H1 (cell line): ENCODE results near the gene VPS9D1. TPM values are rescaled to one million over a fixed set of nuclear protein-coding genes. Genes with fewer than 3 reads are reported as not detected.
A peak's percentile ranks its signal among the peaks of the same experiment; 100 is the strongest.

Source experiments
- CTCF ChIA-PET: fragments of 300-600 bp; sonication (Branson Sonifier 250); formaldehyde crosslinking; loops from one replicate; lab custom pipeline; 2021; ENCODE audit not compliant: partially characterized antibody; lab: Charles Lee
- POLR2A ChIA-PET: fragments of 300-600 bp; sonication (Branson Sonifier 250); formaldehyde crosslinking; loops from one replicate; lab custom pipeline; 2021; ENCODE audit warnings: inconsistent platforms; ENCODE audit not compliant: partially characterized antibody; lab: Charles Lee
- DNase-seq, 2 experiments: peaks; one replicate each; pipeline versions ENCODE4 v3.0.0 to v3.0.0-alpha.2; 2010 to 2022; ENCODE audit warnings: low spot score in 2 of 2, low read depth in 1 of 2, mixed read lengths in 1 of 2
- FAIRE-seq: peaks from 2 replicates; lab custom pipeline; 2011; peaks lifted over from hg19 to GRCh38; lab: Jason Lieb, UNC
- H2AFZ ChIP-seq: 2 replicates; pipeline ENCODE4 v1.8.1; 2012; ENCODE audit warnings: low read length, inconsistent platforms
- H2AK5ac ChIP-seq: 2 replicates; pipeline ENCODE4 v1.6.1; 2013; ENCODE audit warnings: low read depth, low read length
- H2BK120ac ChIP-seq: replicated peaks from 2 replicates; pipeline ENCODE3; 2013; ENCODE audit warnings: low read depth, low read length, inconsistent platforms
- H2BK12ac ChIP-seq: 2 replicates; pipeline ENCODE4 v1.6.1; 2013; ENCODE audit warnings: low read depth, low read length
- H2BK15ac ChIP-seq: 2 replicates; pipeline ENCODE4 v1.6.1; 2013; ENCODE audit warnings: low read length
- H2BK20ac ChIP-seq: 2 replicates; pipeline ENCODE4 v1.6.1; 2013; ENCODE audit warnings: low read length
- H2BK5ac ChIP-seq: 2 replicates; pipeline ENCODE4 v1.6.1; 2013; ENCODE audit warnings: low read depth, low read length
- H3K14ac ChIP-seq: 2 replicates; pipeline ENCODE4 v1.6.1; 2013; ENCODE audit warnings: inconsistent platforms; ENCODE audit not compliant: insufficient read length
- H3K18ac ChIP-seq: 2 replicates; pipeline ENCODE4 v1.6.1; 2013; ENCODE audit warnings: low read length; ENCODE audit errors: extremely low read depth
- H3K23ac ChIP-seq: 2 replicates; pipeline ENCODE4 v1.6.1; 2013; ENCODE audit warnings: inconsistent platforms; ENCODE audit not compliant: insufficient read length
- H3K23me2 ChIP-seq: 2 replicates; pipeline ENCODE4 v1.6.1; 2013; ENCODE audit warnings: low read depth, low read length
- H3K27ac ChIP-seq: 2 replicates; pipeline ENCODE4 v1.6.1; 2011; ENCODE audit warnings: low read depth, low read length, inconsistent platforms
- H3K27me3 ChIP-seq, 4 experiments: replicated peaks in 1 of 4; 1 replicate in 1 of 4; 2 replicates in 3 of 4; pipeline versions ENCODE4 v1.6.1 to v1.8.1; 2011 to 2013; ENCODE audit warnings: low read length in 3 of 4, mild to moderate bottlenecking in 3 of 4, inconsistent platforms in 2 of 4, mixed read lengths in 2 of 4, moderate library complexity in 1 of 4; ENCODE audit not compliant: control insufficient read depth in 3 of 4, insufficient read depth in 3 of 4; ENCODE audit errors: extremely low read depth in 1 of 4
- H3K36me3 ChIP-seq, 4 experiments: 2 replicates each; pipeline versions ENCODE4 v1.6.1 to v1.8.1; 2011 to 2013; ENCODE audit warnings: mild to moderate bottlenecking in 4 of 4, low read length in 3 of 4, moderate library complexity in 2 of 4, control low read depth in 1 of 4, inconsistent platforms in 1 of 4; ENCODE audit not compliant: insufficient read depth in 4 of 4, control insufficient read depth in 2 of 4
- H3K4ac ChIP-seq: replicated peaks from 2 replicates; pipeline ENCODE3; 2013; ENCODE audit warnings: low read length, low read depth, mixed read lengths, inconsistent platforms; ENCODE audit not compliant: insufficient read length
- H3K4me1 ChIP-seq, 4 experiments: replicated peaks in 1 of 4; 1 replicate in 1 of 4; 2 replicates in 3 of 4; pipeline versions ENCODE4 v1.6.1 to v1.8.1; 2011 to 2013; ENCODE audit warnings: low read length in 3 of 4, inconsistent platforms in 2 of 4, mixed read lengths in 1 of 4; ENCODE audit not compliant: insufficient read depth in 4 of 4, control insufficient read depth in 3 of 4
- H3K4me2 ChIP-seq, 2 experiments: 2 replicates each; pipeline versions ENCODE4 v1.6.1 to v1.8.1; 2011 to 2013; ENCODE audit warnings: low read depth in 2 of 2, low read length in 2 of 2, control low read depth in 1 of 2, inconsistent platforms in 1 of 2, mild to moderate bottlenecking in 1 of 2; ENCODE audit not compliant: insufficient read depth in 1 of 2
- H3K4me3 ChIP-seq, 4 experiments: fragments of 200-600, 300-600 bp in 1 of 4; sonication (generic), shearing (Covaris generic), sonication (Bioruptor Twin) in 1 of 4; 2 replicates each; pipeline versions ENCODE4 v1.5.1 to v1.8.1; 2011 to 2016; ENCODE audit warnings: low read length in 4 of 4, low read depth in 3 of 4, control low read depth in 2 of 4, inconsistent platforms in 2 of 4, mild to moderate bottlenecking in 2 of 4, mixed read lengths in 1 of 4, moderate library complexity in 1 of 4; ENCODE audit not compliant: insufficient read depth in 2 of 4; ENCODE audit errors: extremely low read depth in 1 of 4
- H3K56ac ChIP-seq: replicated peaks from 2 replicates; pipeline ENCODE3; 2013; ENCODE audit warnings: low read depth, mild to moderate bottlenecking, mixed read lengths, low read length, inconsistent platforms; ENCODE audit not compliant: insufficient read length
- H3K79me1 ChIP-seq: 2 replicates; pipeline ENCODE4 v1.6.1; 2013; ENCODE audit warnings: low read depth, low read length, control low read depth
- H3K79me2 ChIP-seq, 2 experiments: 2 replicates each; pipeline versions ENCODE4 v1.6.1 to v1.8.1; 2012 to 2013; ENCODE audit warnings: low read length in 2 of 2, mild to moderate bottlenecking in 2 of 2, inconsistent platforms in 1 of 2; ENCODE audit not compliant: insufficient read depth in 2 of 2, control insufficient read depth in 1 of 2
- H3K9ac ChIP-seq, 4 experiments: replicated peaks in 1 of 4; 1 replicate in 1 of 4; 2 replicates in 3 of 4; pipeline versions ENCODE4 v1.6.1 to v1.8.1; 2011 to 2013; ENCODE audit warnings: low read depth in 3 of 4, low read length in 3 of 4, control low read depth in 2 of 4, mild to moderate bottlenecking in 2 of 4, moderate library complexity in 2 of 4, inconsistent platforms in 1 of 4; ENCODE audit errors: extremely low read depth in 1 of 4
- H3K9me3 ChIP-seq, 2 experiments: 2 replicates each; pipeline versions ENCODE4 v1.6.1 to v1.8.1; 2012 to 2013; ENCODE audit warnings: mild to moderate bottlenecking in 2 of 2, moderate library complexity in 2 of 2, control low read depth in 1 of 2, inconsistent platforms in 1 of 2, low read depth in 1 of 2, low read length in 1 of 2, mixed read lengths in 1 of 2; ENCODE audit not compliant: insufficient read depth in 2 of 2
- H4K20me1 ChIP-seq, 2 experiments: replicated peaks in 1 of 2; 2 replicates each; pipeline versions ENCODE3 to v1.8.1; 2011 to 2013; ENCODE audit warnings: inconsistent platforms in 2 of 2, low read length in 2 of 2, mild to moderate bottlenecking in 1 of 2; ENCODE audit not compliant: insufficient read depth in 2 of 2, control insufficient read depth in 1 of 2
- H4K5ac ChIP-seq: 2 replicates; pipeline ENCODE4 v1.6.1; 2013; ENCODE audit warnings: low read length, low read depth, mixed read lengths, inconsistent platforms; ENCODE audit not compliant: insufficient read length
- H4K8ac ChIP-seq: 2 replicates; pipeline ENCODE4 v1.8.0; 2013; ENCODE audit warnings: mild to moderate bottlenecking, moderate library complexity, low read length, inconsistent platforms; ENCODE audit not compliant: insufficient read depth; ENCODE audit errors: extremely low read depth
- H4K91ac ChIP-seq: replicated peaks from 2 replicates; pipeline ENCODE3; 2013; ENCODE audit warnings: low read length, mixed read lengths, inconsistent platforms; ENCODE audit not compliant: insufficient read length
- EGR1 ChIP-seq: IDR thresholded peaks from 2 replicates; pipeline ENCODE4 v1.6.1; 2011; ENCODE audit warnings: low read depth, low read length, borderline replicate concordance
- PHF8 ChIP-seq: fragments of 200-600 bp; sonication (generic); conservative IDR thresholded peaks from 2 replicates; pipeline ENCODE4 v1.7.1; 2012; ENCODE audit warnings: low read depth, mild to moderate bottlenecking, inconsistent platforms, low read length, moderate library complexity
- RAD21 ChIP-seq, 2 experiments: IDR thresholded peaks in 1 of 2; conservative IDR thresholded peaks in 1 of 2; 2 replicates each; pipeline ENCODE4 v1.6.1; 2011; ENCODE audit warnings: low read depth in 2 of 2, low read length in 2 of 2, improper control_type of control experiment in 1 of 2, inconsistent platforms in 1 of 2, mild to moderate bottlenecking in 1 of 2, moderate library complexity in 1 of 2
- RFX5 ChIP-seq: IDR thresholded peaks from 2 replicates; pipeline ENCODE4 v1.6.1; 2011; ENCODE audit warnings: low read depth, low read length, improper control_type of control experiment, borderline replicate concordance
- SIN3A ChIP-seq, 2 experiments: IDR thresholded peaks in 1 of 2; conservative IDR thresholded peaks in 1 of 2; 2 replicates each; pipeline ENCODE4 v1.6.1; 2011 to 2012; ENCODE audit warnings: low read length in 2 of 2, improper control_type of control experiment in 1 of 2, low read depth in 1 of 2, mild to moderate bottlenecking in 1 of 2
- WGBS, 2 experiments: shearing (Covaris generic) in 1 of 2; methylation state at CpG; one replicate each; pipeline versions ENCODE4 v1.1.6 to v1.1.7; 2013 to 2015; ENCODE audit warnings: low lambda C conversion rate in 2 of 2, mixed read lengths in 2 of 2, inconsistent platforms in 1 of 2, low coverage in 1 of 2, missing lambda C conversion rate in 1 of 2; ENCODE audit not compliant: insufficient replicate concordance in 2 of 2, insufficient coverage in 1 of 2, insufficient read length in 1 of 2; ENCODE audit errors: extremely low coverage in 1 of 2, missing lambda C conversion rate in 1 of 2; 5-methylcytosine and 5-hydroxymethylcytosine counted together
- polyA plus RNA-seq, 7 experiments: library from polyadenylated mRNA; depleted of rRNA in 3 of 7; stranded (reverse) in 5 of 7; unstranded in 2 of 7; fragments of >200 nt in 5 of 7; fragments of 200-250 nt in 2 of 7; gene quantifications; 1 replicate in 5 of 7; 2 replicates in 1 of 7; 4 replicates in 1 of 7; pipeline versions ENCODE4 v1.2.1 to v1.2.3, GENCODE V29; 2011 to 2013; ENCODE audit warnings: missing spikeins in 2 of 7, mixed read lengths in 2 of 7
- total RNA-seq: library from RNA; stranded (reverse); fragmentation: NEBNext Ultra II Directional; extraction: Animal tissue kit (Norgen Biotek cat#: 25700); gene quantifications from 2 replicates; pipeline ENCODE4 v1.2.1, GENCODE V29; 2021

VPS9D1 gene
- total and polyA plus RNA-seq, 2 of the 8 experiments (the other 6 are each of a cell fraction or from before 2014, with no cell fraction given): 2.9 to 5.4 TPM

DNA sequence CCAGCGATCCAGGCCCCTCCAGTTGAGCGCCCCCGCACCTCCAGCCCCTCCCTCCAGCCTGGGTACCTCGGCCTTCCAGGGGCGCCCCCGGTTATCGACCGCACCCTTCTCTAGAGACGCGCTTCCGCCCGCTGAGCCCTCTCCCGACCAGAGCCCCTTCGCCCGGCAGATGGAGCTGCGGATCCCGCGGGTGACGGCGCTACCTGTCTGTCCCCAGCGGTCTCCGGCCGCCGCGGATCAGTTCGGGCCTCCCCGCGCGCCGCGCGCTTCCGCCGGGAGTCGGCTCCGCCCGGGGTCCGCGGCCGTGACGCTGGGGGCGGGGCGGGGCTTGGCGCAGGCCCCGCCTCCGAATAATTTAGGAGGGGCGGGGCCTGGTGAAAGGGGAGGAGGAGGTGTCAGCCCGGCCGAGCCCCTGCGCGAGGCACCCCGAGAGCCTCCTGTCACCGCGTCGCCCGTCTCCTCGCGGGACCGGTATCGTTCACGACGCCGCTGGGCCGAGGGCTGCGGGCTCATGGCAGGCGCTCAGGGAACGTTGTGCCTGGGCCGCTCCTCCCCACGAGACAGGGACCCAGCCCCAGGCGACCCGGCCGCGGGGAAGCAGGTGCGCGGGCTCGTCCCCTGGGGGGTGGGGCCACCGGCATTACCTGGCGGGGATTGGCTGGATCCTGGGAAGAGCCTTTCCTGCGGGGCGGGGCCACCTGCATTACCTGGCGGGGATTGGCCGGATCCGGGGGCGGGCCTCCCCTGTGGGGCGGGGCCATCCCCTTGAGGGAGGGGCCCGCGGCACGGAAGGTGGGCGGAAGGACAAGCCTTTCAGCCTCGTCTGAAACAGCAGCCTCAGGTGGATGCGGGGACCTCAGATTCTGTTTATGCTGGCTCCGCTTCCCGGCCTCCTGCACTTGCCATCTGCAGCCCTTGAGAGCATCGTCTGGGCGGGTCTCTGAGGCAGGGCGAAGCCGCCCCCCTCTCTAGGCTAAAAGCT, 19.0 kb downstream of the VPS9D1 start, which contains the start of gene SPATA2L:
Gene SPATA2L, minus strand, starts transcription at position 281 of the 982 bp plus-strand sequence. CDS start 473 bp downstream, outside the sequence.
- Histone ChIP-seq H4K5ac (peak within 1 kb of the TSS; percentile 12), H3K14ac (no peak within 1 kb of the TSS), H2AFZ (no peak within 1 kb of the TSS; the same call in 1 of the 2 replicates), H3K79me2 (no peaks in the 10 kb centered on the region), H3K79me1 (no peaks in the 10 kb centered on the region), H3K27ac (peak within 1 kb of the TSS; percentile 13; the same call in 1 of the 2 replicates), H4K8ac (peak within 1 kb of the TSS; percentile 71), H3K4me2 (peak within 1 kb of the TSS; percentile 67 to 96), H2BK120ac (no peak within 1 kb of the TSS), H2AK5ac (no peak within 1 kb of the TSS), H3K56ac (no peak within 1 kb of the TSS), H3K4ac (peak within 1 kb of the TSS; percentile 38), H4K20me1 (peaks cover 0 to 18% of the 10 kb centered on the region in 2 experiments), H4K91ac (no peak within 1 kb of the TSS), H3K9ac (peak within 1 kb of the TSS in 3 of 4 experiments; percentile 64 to 68 (median 65); a peak in 4 of 7 replicates), H3K23ac (no peak within 1 kb of the TSS), H3K27me3 (peaks cover 0 to 9% (median 2%) of the 10 kb centered on the region in 4 experiments; a peak in 3 of 7 replicates), H2BK15ac (peak within 1 kb of the TSS; percentile 88; the same call in 1 of the 2 replicates), H3K4me3 (peak within 1 kb of the TSS; percentile 49 to 78 (median 74)), H3K18ac (peak within 1 kb of the TSS; percentile 78), H3K23me2 (peaks cover 13% of the 10 kb centered on the region; the same call in 1 of the 2 replicates), H2BK20ac (no peak within 1 kb of the TSS), H3K9me3 (no peaks in the 10 kb centered on the region), H3K4me1 (peaks cover 0 to 16% (median 7%) of the 10 kb centered on the region in 4 experiments; a peak in 5 of 7 replicates), H2BK5ac (peak within 1 kb of the TSS; percentile 60; the same call in 1 of the 2 replicates), H2BK12ac (no peak within 1 kb of the TSS; the same call in 1 of the 2 replicates), H3K36me3 (peaks cover 0 to 7% (median under 1%) of the 10 kb centered on the region in 4 experiments; a peak in 3 of 8 replicates)
- no peak for FAIRE-seq
- ChIA-PET POLR2A (interaction anchor here (0.6 to 16.7 kb wide), 13 partner anchors 11 to 140 kb away, joined by 3 to 193 read pairs (median 5); partner anchors contain the start of genes CDK10, CHMP1A, CPNE7 and SPATA33), CTCF (interaction anchor here (0.6 to 3.7 kb wide), 9 partner anchors 9 to 997 kb away, joined by 3 to 36 read pairs (median 13); no protein-coding TSS in a partner anchor)
- DNase-seq: peak; percentile 86 to 99
- WGBS, 2 experiments: 2% methylated on average over 45 of the region's 97 CpGs; no CpG with 5 or more reads in 1 of the 2 experiments
- peak; percentile 69 for TF ChIP-seq PHF8
- TF ChIP-seq EGR1: peak; percentile 68; the same call in 1 of the 2 replicates
- TF ChIP-seq SIN3A (conservative IDR thresholded peaks at IDR 0.05 in 1 of 2, IDR thresholded peaks at IDR 0.05 in 1 of 2; ENCODE audit: low read depth in 1 of 2, low read length in 2 of 2): peak in 1 of 2 experiments; percentile 92; a peak in 2 of 4 replicates
- TF ChIP-seq RFX5: no peak
- TF ChIP-seq RAD21 (IDR thresholded peaks at IDR 0.05 in 1 of 2, conservative IDR thresholded peaks at IDR 0.05 in 1 of 2; ENCODE audit: low read depth in 2 of 2, low read length in 2 of 2): no peak
